ENCODE data around the gene HOXA2.

Gene HOXA2

DNA sequence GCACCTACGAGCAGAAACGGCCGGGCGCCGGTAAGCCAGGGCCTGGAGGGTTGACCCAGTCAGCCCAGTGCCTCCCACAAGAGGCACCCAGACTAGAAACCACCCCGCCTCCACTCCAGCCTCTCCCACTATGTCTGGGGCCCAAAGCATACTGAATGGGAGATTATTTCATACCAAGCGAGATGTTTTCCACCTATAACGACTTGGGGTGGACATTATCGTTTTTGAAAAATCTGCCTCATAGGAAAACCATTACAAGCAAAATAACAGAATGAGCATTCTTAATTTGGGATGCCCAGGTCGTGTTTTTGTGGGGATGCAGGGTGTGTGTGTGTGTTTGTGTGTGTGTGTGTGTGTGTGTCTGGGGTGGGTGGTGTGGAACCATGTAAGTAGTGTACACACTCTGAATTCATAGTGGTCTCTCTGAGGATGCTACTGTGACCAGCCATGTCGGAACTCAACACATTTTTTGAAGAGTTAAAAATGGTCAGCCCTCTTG is 43.5 kb upstream of the HOXA2 start:
- DNase-seq (ENCODE audit: low read depth) = no peak
- H3K4me3 ChIP-seq (ENCODE audit: low read depth, low read length) = no peak overlapping the region
- TF ChIP-seq MYC (IDR thresholded peaks at IDR 0.05; ENCODE audit: low read depth, low read length) (no peak), POLR2A (IDR thresholded peaks at IDR 0.05; ENCODE audit: extremely low read depth, insufficient read length) (no peak), MAX (IDR thresholded peaks at IDR 0.05; ENCODE audit: low read depth, low read length) (no peak)
- TF ChIP-seq, protein P1, sequence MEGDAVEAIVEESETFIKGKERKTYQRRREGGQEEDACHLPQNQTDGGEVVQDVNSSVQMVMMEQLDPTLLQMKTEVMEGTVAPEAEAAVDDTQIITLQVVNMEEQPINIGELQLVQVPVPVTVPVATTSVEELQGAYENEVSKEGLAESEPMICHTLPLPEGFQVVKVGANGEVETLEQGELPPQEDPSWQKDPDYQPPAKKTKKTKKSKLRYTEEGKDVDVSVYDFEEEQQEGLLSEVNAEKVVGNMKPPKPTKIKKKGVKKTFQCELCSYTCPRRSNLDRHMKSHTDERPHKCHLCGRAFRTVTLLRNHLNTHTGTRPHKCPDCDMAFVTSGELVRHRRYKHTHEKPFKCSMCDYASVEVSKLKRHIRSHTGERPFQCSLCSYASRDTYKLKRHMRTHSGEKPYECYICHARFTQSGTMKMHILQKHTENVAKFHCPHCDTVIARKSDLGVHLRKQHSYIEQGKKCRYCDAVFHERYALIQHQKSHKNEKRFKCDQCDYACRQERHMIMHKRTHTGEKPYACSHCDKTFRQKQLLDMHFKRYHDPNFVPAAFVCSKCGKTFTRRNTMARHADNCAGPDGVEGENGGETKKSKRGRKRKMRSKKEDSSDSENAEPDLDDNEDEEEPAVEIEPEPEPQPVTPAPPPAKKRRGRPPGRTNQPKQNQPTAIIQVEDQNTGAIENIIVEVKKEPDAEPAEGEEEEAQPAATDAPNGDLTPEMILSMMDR (IDR thresholded peaks at IDR 0.05; ENCODE audit: low read depth, low read length) = no peak

- no peak for DNase-seq (ENCODE audit: low read depth)
- no peak for TF ChIP-seq MYC (IDR thresholded peaks at IDR 0.05; ENCODE audit: low read depth, low read length)
- no peak for TF ChIP-seq POLR2A (IDR thresholded peaks at IDR 0.05; ENCODE audit: extremely low read depth, insufficient read length)
- TF ChIP-seq, protein P1 (IDR thresholded peaks at IDR 0.05; ENCODE audit: low read depth, low read length) = no peak
- TF ChIP-seq MAX (IDR thresholded peaks at IDR 0.05; ENCODE audit: low read depth, low read length) = no peak
- H3K4me3 ChIP-seq (ENCODE audit: low read depth, low read length) = no peak overlapping the region
Observed at GRCh38 chr7:27145165-27145913, 42.9 kb upstream of the HOXA2 start.

DNA sequence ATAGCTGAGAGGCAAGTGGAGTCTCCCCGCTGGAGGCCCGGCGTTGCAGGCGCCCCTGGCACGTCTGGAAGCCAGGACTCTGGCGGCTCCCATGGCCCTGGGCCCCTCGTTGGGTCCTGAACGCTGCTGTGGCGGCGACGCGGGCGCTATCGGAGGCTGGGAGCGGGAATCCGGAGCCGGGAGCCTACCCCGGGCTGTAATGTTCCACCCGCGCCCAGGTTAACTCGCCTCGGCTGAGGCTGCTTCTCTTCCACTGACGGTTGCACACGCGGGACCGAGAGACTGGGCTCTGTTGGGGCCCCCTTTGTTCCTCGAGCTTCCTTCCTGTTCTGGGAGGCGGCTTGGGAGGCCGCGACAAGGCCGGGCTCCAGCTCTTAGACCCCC is 42.3 kb upstream of the HOXA2 start:
- no peak overlapping the region for H3K4me3 ChIP-seq (ENCODE audit: low read depth, low read length)
- TF ChIP-seq, protein P1 (IDR thresholded peaks at IDR 0.05; ENCODE audit: low read depth, low read length) = no peak
- TF ChIP-seq MAX (IDR thresholded peaks at IDR 0.05; ENCODE audit: low read depth, low read length) (no peak), POLR2A (IDR thresholded peaks at IDR 0.05; ENCODE audit: extremely low read depth, insufficient read length) (no peak), MYC (IDR thresholded peaks at IDR 0.05; ENCODE audit: low read depth, low read length) (no peak)
- DNase-seq (ENCODE audit: low read depth) = no peak

DNA sequence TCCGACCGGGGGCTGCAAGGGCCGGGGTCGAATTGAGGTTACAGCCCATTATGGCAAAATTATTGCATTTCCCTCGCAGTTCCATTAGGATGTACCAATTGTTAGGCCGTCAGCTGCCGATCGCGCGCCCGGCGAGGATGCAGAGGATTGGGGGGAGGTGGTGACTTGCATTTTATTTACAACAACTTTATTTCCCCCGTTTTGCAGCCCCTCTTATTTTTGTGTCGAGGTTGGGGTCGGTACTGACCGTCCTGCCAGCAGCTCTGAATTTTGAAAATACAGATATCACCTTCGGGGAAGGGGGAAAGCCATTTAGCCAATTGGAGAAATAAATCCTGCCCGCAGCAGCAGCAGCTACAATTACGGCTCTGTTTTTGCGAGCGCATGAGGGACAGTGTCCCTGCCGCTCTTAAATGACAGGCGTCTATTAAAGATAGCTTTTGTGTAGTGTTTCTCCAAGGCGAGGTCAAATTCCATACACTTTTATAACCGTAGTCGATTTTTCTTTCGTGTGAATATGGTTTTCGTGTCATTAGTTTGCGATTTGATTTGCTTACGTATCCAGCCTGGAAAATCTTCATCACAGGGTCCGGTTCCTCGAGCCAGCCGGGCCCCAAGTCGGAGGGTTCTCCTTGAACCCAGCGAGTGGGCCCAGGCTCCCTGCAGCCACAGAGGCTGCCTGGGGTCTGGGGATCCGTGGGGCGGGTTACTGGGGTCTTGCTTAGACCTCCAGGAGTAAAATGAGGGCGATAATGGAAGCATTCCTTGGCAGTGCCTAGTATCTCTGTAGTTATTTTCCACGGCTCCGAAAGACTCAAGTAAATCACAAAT is 41.7 kb upstream of the HOXA2 start:
- no peak overlapping the region for H3K4me3 ChIP-seq (ENCODE audit: low read depth, low read length)
- TF ChIP-seq MYC (IDR thresholded peaks at IDR 0.05; ENCODE audit: low read depth, low read length) = no peak
- TF ChIP-seq, protein P1 (IDR thresholded peaks at IDR 0.05; ENCODE audit: low read depth, low read length) = no peak
- TF ChIP-seq POLR2A (IDR thresholded peaks at IDR 0.05; ENCODE audit: extremely low read depth, insufficient read length) = no peak
- no peak for TF ChIP-seq MAX (IDR thresholded peaks at IDR 0.05; ENCODE audit: low read depth, low read length)
- no peak for DNase-seq (ENCODE audit: low read depth)

- TF ChIP-seq, protein P1 (IDR thresholded peaks at IDR 0.05; ENCODE audit: low read depth, low read length) = no peak
- no peak for TF ChIP-seq POLR2A (IDR thresholded peaks at IDR 0.05; ENCODE audit: extremely low read depth, insufficient read length)
- no peak for TF ChIP-seq MYC (IDR thresholded peaks at IDR 0.05; ENCODE audit: low read depth, low read length)
- no peak for TF ChIP-seq MAX (IDR thresholded peaks at IDR 0.05; ENCODE audit: low read depth, low read length)
- H3K4me3 ChIP-seq (ENCODE audit: low read depth, low read length) = no peak within 1 kb of the TSS
- DNase-seq (ENCODE audit: low read depth) = no peak
Observed at GRCh38 chr7:27143023-27143949, 40.8 kb upstream of the HOXA2 start, which contains the start of gene HOXA5. HOXA5 (minus strand) TSS chr7:27143681; CDS start chr7:27143607, 74 bp downstream.
